MM.1S (cell line): ENCODE measurements around the gene GNAT1.
"Not testable (repeated sequence)": the region's sequence is repeated elsewhere in the genome, so short reads cannot be mapped to it uniquely, and the experiment has no call there.

Source experiments
- DNase-seq: peaks from one replicate; pipeline ENCODE4 v3.0.0-alpha.2; 2015
- H2AFZ ChIP-seq: fragments of 300-600 bp; sonication (generic); 2 replicates; pipeline ENCODE4 v1.6.0; 2016; ENCODE audit warnings: antibody characterized with exemption, low read length
- H3F3A ChIP-seq: fragments of 300-600 bp; sonication (generic); 2 replicates; pipeline ENCODE4 v1.6.1; 2016; ENCODE audit warnings: mild to moderate bottlenecking, antibody characterized with exemption, low read length, moderate library complexity, mixed read lengths; ENCODE audit not compliant: insufficient read depth
- H3K27ac ChIP-seq: fragments of 300-600 bp; sonication (generic); 2 replicates; pipeline ENCODE4 v1.5.1; 2016; ENCODE audit warnings: mild to moderate bottlenecking, low read length
- H3K27me3 ChIP-seq: fragments of 300-600 bp; sonication (generic); replicated peaks from 2 replicates; pipeline ENCODE4 v1.6.0; 2016; ENCODE audit warnings: low read length; ENCODE audit not compliant: insufficient read depth
- H3K36me3 ChIP-seq: fragments of 300-600 bp; sonication (generic); replicated peaks from 2 replicates; pipeline ENCODE4 v1.6.1; 2016; ENCODE audit warnings: mild to moderate bottlenecking, low read length, mixed read lengths; ENCODE audit not compliant: insufficient read depth
- H3K4me1 ChIP-seq: fragments of 300-600 bp; sonication (generic); 2 replicates; pipeline ENCODE4 v1.6.1; 2016; ENCODE audit warnings: low read length, mixed read lengths
- H3K4me2 ChIP-seq: fragments of 300-600 bp; sonication (generic); 2 replicates; pipeline ENCODE4 v1.6.0; 2016; ENCODE audit warnings: low read depth, low read length
- H3K4me3 ChIP-seq: fragments of 300-600 bp; sonication (generic); 2 replicates; pipeline ENCODE4 v1.5.1; 2016; ENCODE audit warnings: low read length, mixed read lengths
- H3K79me2 ChIP-seq: fragments of 300-600 bp; sonication (generic); 2 replicates; pipeline ENCODE4 v1.6.1; 2016; ENCODE audit warnings: mixed run types, low read length, mixed read lengths
- H3K9ac ChIP-seq: fragments of 300-600 bp; sonication (generic); 2 replicates; pipeline ENCODE4 v1.6.1; 2016; ENCODE audit warnings: low read length, mixed read lengths
- H3K9me2 ChIP-seq: fragments of 300-600 bp; sonication (generic); replicated peaks from 2 replicates; pipeline ENCODE4 v1.6.1; 2016; ENCODE audit warnings: mild to moderate bottlenecking, low read length, mixed read lengths; ENCODE audit not compliant: insufficient read depth
- H3K9me3 ChIP-seq: fragments of 300-600 bp; sonication (generic); replicated peaks from 2 replicates; pipeline ENCODE4 v1.6.1; 2016; ENCODE audit warnings: mild to moderate bottlenecking, low read length, mixed read lengths; ENCODE audit not compliant: insufficient read depth
- H4K20me1 ChIP-seq: fragments of 300-600 bp; sonication (generic); 2 replicates; pipeline ENCODE4 v1.6.1; 2016; ENCODE audit warnings: mild to moderate bottlenecking, low read length, moderate library complexity, mixed read lengths; ENCODE audit not compliant: insufficient read depth
- CTCF ChIP-seq: fragments of 300-600 bp; sonication (generic); IDR thresholded peaks from 2 replicates; pipeline ENCODE4 v1.5.1; 2016; ENCODE audit warnings: antibody characterized with exemption, low read length, mixed read lengths
- EZH2 ChIP-seq: fragments of 300-600 bp; sonication (generic); optimal IDR thresholded peaks from 2 replicates; pipeline ENCODE3; 2017; ENCODE audit warnings: low read depth, mild to moderate bottlenecking, antibody characterized with exemption, low read length, mixed read lengths
- EZH2phosphoT487 ChIP-seq: fragments of 300-600 bp; sonication (generic); IDR thresholded peaks from 2 replicates; pipeline ENCODE4 v1.6.1; 2018; ENCODE audit warnings: antibody characterized with exemption, low read length

GNAT1 gene

GRCh38 chr3:50242851-50243542, 51.6 kb downstream of the GNAT1 start:
- H3K4me3 ChIP-seq = no peak overlapping the region
- no peaks in the 10 kb centered on the region for H4K20me1 ChIP-seq
- H3K4me1 ChIP-seq = peaks cover 19% of the 10 kb centered on the region
- no peak overlapping the region for H2AFZ ChIP-seq
- H3K9me2 ChIP-seq = no peaks in the 10 kb centered on the region
- H3K27me3 ChIP-seq = no peaks in the 10 kb centered on the region
- no peaks in the 10 kb centered on the region for H3K36me3 ChIP-seq
- peaks cover 96% of the 10 kb centered on the region for H3K79me2 ChIP-seq
- no peak overlapping the region for H3K27ac ChIP-seq
- peaks cover 21% of the 10 kb centered on the region for H3F3A ChIP-seq
- H3K9ac ChIP-seq = no peak overlapping the region
- H3K9me3 ChIP-seq = no peaks in the 10 kb centered on the region
- TF ChIP-seq EZH2 = no peak
- TF ChIP-seq EZH2phosphoT487 = no peak
- TF ChIP-seq CTCF = no peak
- no peak overlapping the region for H3K4me2 ChIP-seq
- DNase-seq = no peak

- no peaks in the 10 kb centered on the region for H3K9me2 ChIP-seq
- H3K4me1 ChIP-seq = peaks cover 14% of the 10 kb centered on the region
- H4K20me1 ChIP-seq = no peaks in the 10 kb centered on the region
- H3K9ac ChIP-seq = no peak overlapping the region
- no peak overlapping the region for H3K4me2 ChIP-seq
- H3K27ac ChIP-seq = no peak overlapping the region
- peaks cover 21% of the 10 kb centered on the region for H3F3A ChIP-seq
- H3K27me3 ChIP-seq = no peaks in the 10 kb centered on the region
- no peak overlapping the region for H2AFZ ChIP-seq
- no peaks in the 10 kb centered on the region for H3K36me3 ChIP-seq
- DNase-seq = no peak
- H3K79me2 ChIP-seq = peaks cover 96% of the 10 kb centered on the region
- H3K4me3 ChIP-seq = no peak overlapping the region
- TF ChIP-seq EZH2 (no peak), CTCF (no peak), EZH2phosphoT487 (no peak)
- H3K9me3 ChIP-seq = no peaks in the 10 kb centered on the region
Measured at GRCh38 chr3:50243543-50243895, 52.1 kb downstream of the GNAT1 start.

GRCh38 chr3:50244813-50245212, 53.4 kb downstream of the GNAT1 start:
- peaks cover 21% of the 10 kb centered on the region for H3F3A ChIP-seq
- peaks cover 13% of the 10 kb centered on the region for H3K4me1 ChIP-seq
- not testable (repeated sequence) for H4K20me1 ChIP-seq, H3K9ac ChIP-seq, H3K27me3 ChIP-seq, H3K27ac ChIP-seq, H2AFZ ChIP-seq, H3K4me3 ChIP-seq, H3K36me3 ChIP-seq, H3K4me2 ChIP-seq, H3K9me3 ChIP-seq, DNase-seq, H3K9me2 ChIP-seq
- peaks cover 96% of the 10 kb centered on the region for H3K79me2 ChIP-seq

- Histone ChIP-seq H3F3A (peaks cover 21% of the 10 kb centered on the region), H2AFZ (no peak overlapping the region), H3K79me2 (peaks cover 96% of the 10 kb centered on the region), H3K9me2 (no peaks in the 10 kb centered on the region), H3K27me3 (no peaks in the 10 kb centered on the region), H3K36me3 (no peaks in the 10 kb centered on the region), H3K4me1 (peaks cover 13% of the 10 kb centered on the region), H3K9ac (peak overlapping the region; percentile 47; the same call in 1 of the 2 replicates), H3K4me2 (peak overlapping the region; percentile 74), H4K20me1 (peaks cover 8% of the 10 kb centered on the region; the same call in 1 of the 2 replicates), H3K27ac (peak overlapping the region; percentile 81; the same call in 1 of the 2 replicates), H3K9me3 (no peaks in the 10 kb centered on the region), H3K4me3 (peak overlapping the region; percentile 52)
- no peak for DNase-seq
- TF ChIP-seq EZH2phosphoT487 = no peak
- TF ChIP-seq CTCF = no peak
- TF ChIP-seq EZH2 = no peak
Measured at GRCh38 chr3:50245251-50245745, 53.9 kb downstream of the GNAT1 start.
